ENCODE data around the gene LMBR1L.

The LMBR1L gene

GRCh38 chr12:49109641-49110463, 795 bp downstream of the LMBR1L start:
- DNase-seq = no peak

DNA sequence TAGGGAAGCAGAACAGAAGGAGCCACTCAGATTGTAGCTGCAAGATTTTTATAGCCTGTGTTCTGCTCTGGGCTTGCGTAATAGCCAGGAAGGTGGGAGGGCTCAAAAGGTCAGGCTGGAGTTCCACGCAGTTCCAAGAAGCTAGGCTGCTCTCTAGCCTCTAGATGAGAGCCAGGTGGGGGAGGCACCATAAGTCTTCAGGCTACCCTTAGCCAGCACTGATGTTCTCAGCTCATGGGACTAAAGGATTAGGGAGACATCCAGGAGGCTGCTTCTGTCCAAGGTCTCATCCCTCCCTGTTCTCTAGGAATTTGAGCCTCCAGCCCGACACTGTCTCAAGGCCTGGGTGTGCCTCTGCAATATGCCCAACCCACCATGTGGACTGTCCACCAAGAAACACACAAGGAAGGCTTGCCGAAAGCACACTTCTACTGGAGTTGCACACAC, 1.7 kb downstream of the LMBR1L start:
- DNase-seq = no peak

GRCh38 chr12:49105504-49106084, 5.1 kb downstream of the LMBR1L start:
- no peak for DNase-seq

- no peak for DNase-seq
These were observed 5.8 kb downstream of the LMBR1L start for GRCh38 chr12:49104822-49105221.

- DNase-seq = no peak
These were observed 10.3 kb downstream of the LMBR1L start for GRCh38 chr12:49100380-49100779.

- DNase-seq = no peak
These were observed 11.9 kb downstream of the LMBR1L start for GRCh38 chr12:49098703-49099102.

DNA sequence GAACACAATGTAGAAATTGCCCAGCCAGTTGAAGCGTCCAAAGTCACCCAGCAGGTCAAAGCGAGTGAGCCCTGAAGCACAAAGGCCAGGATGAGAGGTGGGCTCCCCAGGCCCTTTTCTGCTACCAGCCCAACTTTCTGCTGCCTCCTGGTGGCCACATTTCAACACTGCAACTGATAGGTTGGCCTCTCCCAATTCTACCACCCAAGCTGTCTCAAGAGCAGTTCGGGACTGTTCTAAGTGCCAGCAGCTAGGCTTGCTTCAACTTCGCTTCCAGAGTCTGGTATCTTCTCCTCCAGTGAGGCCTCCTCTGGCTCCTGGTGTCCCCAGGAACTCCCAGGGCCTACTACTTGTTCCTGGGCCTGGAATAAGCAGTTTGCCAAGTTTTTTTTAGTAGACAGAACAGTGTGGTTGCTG, 12.6 kb downstream of the LMBR1L start:
- DNase-seq = peak; percentile 30

GRCh38 chr12:49097381-49097780, 13.3 kb downstream of the LMBR1L start:
- no peak for DNase-seq

- DNase-seq = no peak
These were observed 15.7 kb downstream of the LMBR1L start for GRCh38 chr12:49094975-49095365.

GRCh38 chr12:49094160-49094974, 16.3 kb downstream of the LMBR1L start, which contains the start of gene DHH:
DHH (minus strand) TSS chr12:49094801; CDS start chr12:49094512, 289 bp downstream.
- DNase-seq = no peak

DNA sequence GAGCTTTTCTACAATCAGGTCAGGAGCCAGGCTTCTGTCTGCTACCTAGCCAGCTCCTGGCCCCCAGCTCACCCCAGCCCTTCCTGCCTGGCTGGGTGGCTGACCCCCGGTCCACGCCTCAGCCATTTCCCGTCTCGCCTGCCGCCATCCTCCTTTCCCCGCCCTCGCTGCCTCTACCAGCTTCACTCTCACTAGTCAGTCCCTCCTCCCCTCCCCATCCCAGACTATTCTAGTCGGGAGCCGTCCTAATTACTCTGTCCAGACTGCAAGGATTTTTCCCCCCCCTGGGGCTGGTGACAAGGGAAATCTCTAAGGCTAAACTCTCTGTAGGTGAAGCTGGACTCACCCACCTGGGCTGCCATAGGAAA, 16.9 kb downstream of the LMBR1L start:
- no peak for DNase-seq

DNA sequence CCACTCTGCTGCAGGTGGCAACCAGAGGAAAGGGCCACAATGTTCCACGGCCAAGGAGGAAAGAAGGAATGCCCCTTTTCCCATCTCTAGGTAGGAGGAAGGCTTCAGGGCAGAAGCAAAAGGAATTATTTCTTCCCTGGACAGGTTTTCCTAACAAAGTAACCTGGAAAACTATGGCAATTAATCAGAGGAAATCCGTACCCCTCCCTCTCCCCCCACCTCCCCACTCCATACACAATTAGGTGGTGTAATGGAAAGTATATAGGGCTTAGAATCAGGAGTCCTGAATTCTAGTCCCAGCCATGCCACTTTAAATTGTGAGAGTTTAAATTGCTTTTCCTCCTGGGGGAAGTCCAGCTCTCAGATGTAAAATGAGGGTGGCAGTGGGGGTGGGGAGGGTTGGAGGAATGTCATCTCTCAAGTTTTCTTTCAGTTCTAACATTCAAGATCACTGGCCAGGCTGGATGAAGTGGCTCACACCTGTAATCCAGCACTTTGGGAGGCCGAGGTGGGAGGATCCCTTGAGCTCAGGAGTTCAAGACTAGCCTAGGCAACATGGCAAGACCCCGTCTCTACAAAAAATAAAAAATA, 17.7 kb downstream of the LMBR1L start:
- DNase-seq = no peak

- no peak for DNase-seq
These were observed 18.4 kb downstream of the LMBR1L start for GRCh38 chr12:49092086-49092815.

DNA sequence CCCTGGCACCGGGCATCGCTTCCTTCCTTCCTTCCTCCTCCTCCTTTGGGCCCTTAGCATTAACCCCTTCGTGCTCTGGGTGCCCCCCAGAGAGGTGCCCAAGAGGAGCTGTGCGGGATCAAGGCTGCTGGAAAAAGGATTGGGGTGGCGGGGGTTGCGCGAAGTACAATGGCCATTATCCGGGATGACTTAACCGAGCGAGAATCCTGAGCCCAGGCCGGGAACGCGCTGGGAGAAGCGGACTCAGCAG, 18.9 kb downstream of the LMBR1L start:
- DNase-seq = no peak

- DNase-seq = no peak
These were observed 19.4 kb downstream of the LMBR1L start for GRCh38 chr12:49091056-49091835.

DNA sequence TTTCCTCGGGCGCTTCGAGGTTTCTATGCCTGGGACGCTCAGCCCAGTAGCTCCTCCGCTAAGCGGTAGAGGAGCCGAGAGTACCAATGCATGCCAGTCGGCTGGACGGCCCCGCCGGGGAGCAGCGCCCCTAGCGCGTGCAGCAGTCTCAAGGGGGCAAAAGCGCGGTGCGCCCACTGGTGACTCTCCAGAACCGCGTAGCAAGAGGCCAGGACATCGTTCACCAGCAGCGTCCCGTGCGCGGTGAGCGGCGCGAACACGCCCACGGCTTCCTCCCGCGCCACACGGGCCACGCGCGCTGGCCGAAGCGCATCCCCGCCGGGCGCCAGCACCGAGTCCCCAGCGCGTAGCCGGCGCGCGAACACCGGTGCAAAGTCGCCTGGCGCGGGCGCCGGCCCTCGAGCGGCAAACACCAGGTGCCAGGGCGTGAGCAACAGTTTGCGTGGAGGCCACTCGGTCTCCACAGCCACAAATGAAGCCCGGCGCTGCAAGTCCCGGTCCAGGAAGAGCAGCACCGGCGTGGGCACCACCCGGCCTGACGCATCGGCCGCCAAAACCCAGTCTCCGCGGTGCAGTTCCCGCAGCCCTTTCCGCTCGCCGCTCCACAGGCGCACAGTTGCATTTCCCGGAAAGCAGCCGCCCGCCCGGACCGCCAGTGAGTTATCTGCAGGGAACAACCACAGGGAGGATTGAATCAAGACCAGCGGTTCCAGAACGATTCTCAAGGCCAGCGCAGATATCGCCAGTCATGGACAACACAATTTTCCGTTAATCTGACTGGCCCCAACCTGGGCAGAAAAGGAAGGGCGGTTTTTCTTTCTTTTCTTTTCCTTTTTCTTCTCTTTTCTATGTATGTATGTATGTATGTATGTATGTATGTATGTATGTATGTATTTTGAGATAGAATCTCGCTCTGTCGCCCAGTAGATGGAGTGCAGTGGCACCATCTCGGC, 20.6 kb downstream of the LMBR1L start:
- DNase-seq = peak; percentile 44

DNA sequence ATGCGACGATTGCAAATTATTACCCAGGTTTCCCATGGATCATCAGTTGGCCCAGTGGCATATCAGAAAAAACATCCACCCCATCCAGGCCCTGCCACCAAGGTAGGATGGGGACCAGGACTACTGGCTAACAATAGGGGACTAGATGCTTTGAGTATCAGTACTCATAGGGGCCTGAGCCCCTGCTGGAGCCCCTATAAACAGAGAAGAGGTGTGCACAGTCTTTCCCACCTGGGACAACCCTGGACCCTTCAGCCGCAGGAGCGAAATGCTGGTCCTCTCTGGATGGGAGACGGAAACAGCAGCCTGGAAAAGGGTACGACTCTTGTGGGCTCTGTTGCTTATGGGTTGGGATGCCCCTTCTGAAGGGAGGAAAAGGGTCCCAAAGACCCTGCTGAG, 21.7 kb downstream of the LMBR1L start:
- no peak for DNase-seq

DNA sequence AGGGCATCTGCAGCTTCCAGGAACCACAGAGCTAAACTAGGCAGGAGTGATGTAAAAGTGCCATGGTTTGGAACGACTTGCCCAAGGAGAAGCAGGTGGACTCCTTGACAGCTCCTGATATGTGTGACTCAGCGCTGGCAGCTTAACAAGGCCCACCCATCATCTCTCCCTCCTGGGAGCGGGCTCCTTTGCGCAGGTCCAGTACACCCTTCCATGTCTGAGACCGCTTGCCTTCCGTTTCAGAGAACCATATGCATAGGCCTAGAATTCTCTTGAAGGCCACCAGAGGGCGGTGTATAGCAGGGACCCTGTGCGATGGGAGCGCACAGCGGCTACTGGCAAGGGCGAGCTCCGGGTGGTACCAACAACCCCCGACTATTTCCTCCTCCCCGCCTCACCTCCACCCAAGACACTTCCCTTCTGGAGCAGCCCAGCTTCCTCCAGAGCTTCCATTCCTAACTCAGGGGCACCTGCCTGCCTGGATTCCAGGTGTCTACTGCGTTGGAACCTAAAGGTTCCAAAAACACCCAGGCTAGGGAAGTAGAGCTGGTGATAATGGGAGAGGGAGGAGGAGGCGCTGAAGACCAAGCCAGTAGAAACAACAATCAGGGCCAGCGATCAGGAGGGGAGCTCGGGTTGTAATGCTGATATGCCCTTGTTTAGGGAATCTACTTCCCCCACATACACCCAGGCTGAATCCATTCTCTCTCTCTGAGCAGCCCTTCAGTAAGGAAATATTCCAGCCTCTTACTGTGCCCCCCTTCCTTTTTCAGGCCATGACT, 22.3 kb downstream of the LMBR1L start:
- DNase-seq = peak; percentile 87

DNA sequence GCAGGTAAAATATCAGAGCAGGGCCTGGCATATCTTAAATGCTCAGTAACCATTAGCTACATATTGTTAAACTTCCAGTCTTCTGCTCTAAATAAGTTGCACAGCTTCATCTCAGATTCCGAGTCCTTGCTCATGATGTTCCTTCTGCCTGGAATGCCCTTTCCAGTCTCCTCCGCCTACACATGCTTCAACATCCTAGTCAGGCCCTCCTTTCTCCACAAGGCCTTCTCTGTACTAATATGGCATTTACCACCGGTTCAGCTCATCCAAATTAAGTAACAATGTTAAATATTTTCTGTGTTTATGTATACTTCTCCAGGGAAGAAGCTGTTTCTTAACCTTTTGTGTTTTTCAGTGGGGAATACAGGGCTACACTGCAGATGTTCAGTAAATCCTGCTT, 24.5 kb downstream of the LMBR1L start:
- no peak for DNase-seq

DNA sequence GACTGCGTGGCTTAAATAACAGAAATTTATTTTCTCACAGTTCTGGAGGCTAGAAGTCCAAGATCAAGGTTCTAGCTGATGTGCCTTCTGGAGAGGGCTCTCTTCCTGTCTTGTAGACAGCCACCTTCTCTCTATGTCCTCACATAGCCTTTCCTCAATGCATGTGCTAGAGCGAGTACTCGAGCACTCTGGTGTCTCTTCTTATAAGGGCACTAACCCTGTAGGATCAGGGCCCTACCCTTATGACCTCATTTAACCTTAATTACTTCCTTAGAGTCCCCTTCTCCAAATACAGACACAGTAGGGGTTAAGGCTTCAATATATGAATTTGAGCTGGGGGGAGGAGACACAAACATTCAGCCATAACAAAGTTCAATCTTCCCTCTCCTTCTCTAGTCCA, 26.2 kb downstream of the LMBR1L start:
- DNase-seq = no peak

Measured in fibroblast of skin of abdomen (primary cell).